Measurements from ENCODE around the gene PCBP3.

DNA sequence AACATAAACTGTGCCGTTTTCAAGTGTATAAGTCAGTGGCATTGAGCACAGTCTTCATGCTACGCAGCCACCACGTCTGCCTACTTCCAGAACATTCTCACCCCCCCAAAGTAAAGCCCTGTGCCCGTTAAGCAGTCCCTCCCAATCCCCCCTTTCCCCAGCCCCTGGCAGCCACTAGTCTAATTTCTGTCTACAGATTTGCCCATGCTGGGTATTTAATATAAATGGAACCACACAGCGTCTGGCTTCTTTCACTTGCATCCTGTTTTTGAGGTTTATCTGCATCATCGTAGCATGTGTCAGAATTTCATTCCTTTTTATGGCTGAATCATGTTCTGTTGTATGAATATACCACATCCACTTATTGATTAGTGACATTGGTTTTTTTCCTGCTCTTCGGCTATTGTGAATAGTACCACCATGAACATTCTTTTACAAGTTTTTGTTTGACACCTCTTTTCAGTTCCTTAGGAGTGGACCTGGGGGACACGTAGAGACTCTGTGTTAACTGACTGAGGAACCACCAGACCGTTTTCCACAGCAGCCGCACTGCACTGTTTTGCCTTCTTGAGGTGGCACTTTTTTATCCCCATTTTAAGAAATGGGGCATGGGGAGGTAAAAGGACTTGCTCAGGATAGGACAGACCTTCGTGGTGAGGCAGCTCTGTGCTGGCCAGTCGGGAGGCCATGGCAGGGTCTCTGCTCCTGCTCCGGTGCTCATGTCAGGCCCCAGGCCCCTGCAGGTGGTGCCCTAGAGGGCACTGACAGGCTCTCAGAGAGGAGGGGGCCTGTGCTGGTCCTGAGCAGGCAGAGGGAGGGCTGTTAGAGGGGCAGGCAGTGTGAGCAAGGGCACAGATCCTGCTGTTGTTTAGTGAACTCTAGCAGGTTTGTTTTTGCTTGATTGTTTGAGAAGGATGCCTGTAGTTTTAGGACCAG, 123.8 kb downstream of the PCBP3 start:
- TF ChIP-seq YY1 (IDR thresholded peaks at IDR 0.05; ENCODE audit: insufficient read depth, insufficient read length) (no peak), ZNF274 (IDR thresholded peaks at IDR 0.05; ENCODE audit: low read depth, low read length) (no peak), SUZ12 (IDR thresholded peaks at IDR 0.05; ENCODE audit: extremely low read depth, insufficient read depth, insufficient read length) (no peak)
